Activated T-helper 17 cell treated with anti-CD3 and anti-CD28 coated beads, Interleukin-2, amount 50 U/mL, for 72 hours (primary cell): ENCODE data around the gene VCPKMT. TPM values are rescaled to one million over a fixed set of nuclear protein-coding genes. Genes with fewer than 3 reads are reported as not detected.
"Not testable (repeated sequence)": the region's sequence is repeated elsewhere in the genome, so short reads cannot be mapped to it uniquely, and the experiment has no call there.

Experiments
- ATAC-seq: fragments of 150-1000 bp; cut with Tn5 transposase; replicated peaks from 2 replicates; pipeline ENCODE4 v1.10.0; 2021; ENCODE audit warnings: mild to moderate bottlenecking, moderate library complexity
- H3K27ac Mint-ChIP-seq: one replicate; pipeline ENCODE4 v1.8.0; 2022; ENCODE audit warnings: mixed read lengths
- H3K27me3 Mint-ChIP-seq: one replicate; pipeline ENCODE4 v1.8.0; 2022; ENCODE audit warnings: mixed read lengths
- H3K36me3 Mint-ChIP-seq: one replicate; pipeline ENCODE4 v1.8.0; 2022; ENCODE audit warnings: low read depth, mild to moderate bottlenecking, mixed read lengths
- H3K4me1 Mint-ChIP-seq: one replicate; pipeline ENCODE4 v1.8.0; 2022; ENCODE audit warnings: mixed read lengths
- H3K4me3 Mint-ChIP-seq: one replicate; pipeline ENCODE4 v1.8.0; 2022; ENCODE audit warnings: mild to moderate bottlenecking, mixed read lengths
- H3K9me3 Mint-ChIP-seq: one replicate; pipeline ENCODE4 v1.8.0; 2022; ENCODE audit warnings: mixed read lengths
- total RNA-seq, 2 donors: library from RNA; stranded (reverse); gene quantifications; one replicate each; pipeline ENCODE4 v1.2.3, GENCODE V29; 2022

Gene VCPKMT
- total RNA-seq, 2 donors from 2014 or later: 8.2 to 11.4 TPM

- H3K27ac Mint-ChIP-seq: peak overlapping the region; percentile 87
Observed at GRCh38 chr14:50085570-50086320, 30.6 kb downstream of the VCPKMT start.

GRCh38 chr14:50084666-50085065 is 31.7 kb downstream of the VCPKMT start:
- no peaks in the 10 kb centered on the region for H3K27me3 Mint-ChIP-seq
- no peak for ATAC-seq
- H3K9me3 Mint-ChIP-seq: no peaks in the 10 kb centered on the region
- H3K4me1 Mint-ChIP-seq: peaks cover 46% of the 10 kb centered on the region
- peaks cover 57% of the 10 kb centered on the region for H3K36me3 Mint-ChIP-seq
- peak overlapping the region; percentile 87 for H3K27ac Mint-ChIP-seq
- H3K4me3 Mint-ChIP-seq: peak overlapping the region; percentile 94

More at GRCh38 chr14:50085570-50086320, 30.6 kb downstream of the VCPKMT start:
- no peaks in the 10 kb centered on the region for H3K27me3 Mint-ChIP-seq
- H3K9me3 Mint-ChIP-seq: no peaks in the 10 kb centered on the region
- peaks cover 49% of the 10 kb centered on the region for H3K4me1 Mint-ChIP-seq
- H3K4me3 Mint-ChIP-seq: peak overlapping the region; percentile 94
- peaks cover 56% of the 10 kb centered on the region for H3K36me3 Mint-ChIP-seq
- ATAC-seq: peak; percentile 53

- Mint-ChIP-seq H3K4me3 (peak overlapping the region; percentile 94), H3K36me3 (peaks cover 57% of the 10 kb centered on the region), H3K9me3 (no peaks in the 10 kb centered on the region), H3K4me1 (peaks cover 44% of the 10 kb centered on the region), H3K27me3 (no peaks in the 10 kb centered on the region), H3K27ac (peak overlapping the region; percentile 87)
- peak; percentile 71 for ATAC-seq
Observed at GRCh38 chr14:50083467-50084337, 32.7 kb downstream of the VCPKMT start.

GRCh38 chr14:50082784-50083466 is 33.4 kb downstream of the VCPKMT start:
- Mint-ChIP-seq H3K36me3 (peaks cover 52% of the 10 kb centered on the region), H3K27ac (peak overlapping the region; percentile 87), H3K4me3 (peak overlapping the region; percentile 94), H3K9me3 (no peaks in the 10 kb centered on the region), H3K4me1 (peaks cover 36% of the 10 kb centered on the region), H3K27me3 (no peaks in the 10 kb centered on the region)
- ATAC-seq: peak; percentile 72

- Mint-ChIP-seq H3K4me1 (peaks cover 30% of the 10 kb centered on the region), H3K27ac (peak overlapping the region; percentile 87), H3K4me3 (peak overlapping the region; percentile 94), H3K36me3 (peaks cover 46% of the 10 kb centered on the region), H3K9me3 (no peaks in the 10 kb centered on the region), H3K27me3 (no peaks in the 10 kb centered on the region)
- ATAC-seq: no peak
Observed at GRCh38 chr14:50082308-50082742, 34.0 kb downstream of the VCPKMT start.

GRCh38 chr14:50079103-50079502 is 37.3 kb downstream of the VCPKMT start:
- H3K27ac Mint-ChIP-seq, H3K9me3 Mint-ChIP-seq, ATAC-seq, H3K27me3 Mint-ChIP-seq: not testable (repeated sequence)
- Mint-ChIP-seq H3K36me3 (peaks cover 30% of the 10 kb centered on the region), H3K4me1 (peaks cover 16% of the 10 kb centered on the region), H3K4me3 (peak overlapping the region; percentile 58)

GRCh38 chr14:50073663-50074062 is 42.7 kb downstream of the VCPKMT start:
- peaks cover 21% of the 10 kb centered on the region for H3K4me1 Mint-ChIP-seq
- not testable (repeated sequence) for H3K4me3 Mint-ChIP-seq, ATAC-seq, H3K36me3 Mint-ChIP-seq, H3K27me3 Mint-ChIP-seq, H3K9me3 Mint-ChIP-seq, H3K27ac Mint-ChIP-seq

- H3K4me3 Mint-ChIP-seq: no peak overlapping the region
- no peaks in the 10 kb centered on the region for H3K9me3 Mint-ChIP-seq
- no peaks in the 10 kb centered on the region for H3K27me3 Mint-ChIP-seq
- H3K4me1 Mint-ChIP-seq: peaks cover 30% of the 10 kb centered on the region
- H3K36me3 Mint-ChIP-seq: peaks cover 9% of the 10 kb centered on the region
- ATAC-seq: no peak
- no peak overlapping the region for H3K27ac Mint-ChIP-seq
Observed at GRCh38 chr14:50072395-50072794, 44.0 kb downstream of the VCPKMT start.

GRCh38 chr14:50070840-50071548 is 45.4 kb downstream of the VCPKMT start:
- Mint-ChIP-seq H3K27me3 (no peaks in the 10 kb centered on the region), H3K4me1 (peaks cover 35% of the 10 kb centered on the region), H3K4me3 (no peak overlapping the region), H3K9me3 (no peaks in the 10 kb centered on the region), H3K36me3 (peaks cover 10% of the 10 kb centered on the region), H3K27ac (no peak overlapping the region)
- no peak for ATAC-seq

GRCh38 chr14:50070230-50070629 is 46.1 kb downstream of the VCPKMT start:
- peak; percentile 28 for ATAC-seq

GRCh38 chr14:50069325-50069724 is 47.0 kb downstream of the VCPKMT start:
- Mint-ChIP-seq H3K4me3 (no peak overlapping the region), H3K4me1 (peaks cover 43% of the 10 kb centered on the region)

More at GRCh38 chr14:50070230-50070629, 46.1 kb downstream of the VCPKMT start:
- peaks cover 40% of the 10 kb centered on the region for H3K4me1 Mint-ChIP-seq
- no peak overlapping the region for H3K27ac Mint-ChIP-seq
- no peaks in the 10 kb centered on the region for H3K27me3 Mint-ChIP-seq
- H3K9me3 Mint-ChIP-seq: no peaks in the 10 kb centered on the region
- no peak overlapping the region for H3K4me3 Mint-ChIP-seq
- peaks cover 10% of the 10 kb centered on the region for H3K36me3 Mint-ChIP-seq

GRCh38 chr14:50068496-50068895 is 47.9 kb downstream of the VCPKMT start:
- Mint-ChIP-seq H3K9me3 (no peaks in the 10 kb centered on the region), H3K4me3 (no peak overlapping the region), H3K4me1 (peaks cover 49% of the 10 kb centered on the region), H3K36me3 (peaks cover 10% of the 10 kb centered on the region), H3K27ac (no peak overlapping the region), H3K27me3 (no peaks in the 10 kb centered on the region)
- no peak for ATAC-seq

More at GRCh38 chr14:50069325-50069724, 47.0 kb downstream of the VCPKMT start:
- Mint-ChIP-seq H3K27me3 (no peaks in the 10 kb centered on the region), H3K9me3 (no peaks in the 10 kb centered on the region), H3K27ac (no peak overlapping the region), H3K36me3 (peaks cover 10% of the 10 kb centered on the region)
- no peak for ATAC-seq

- Mint-ChIP-seq H3K9me3 (no peaks in the 10 kb centered on the region), H3K27ac (peak overlapping the region; percentile 99), H3K27me3 (no peaks in the 10 kb centered on the region), H3K4me1 (peaks cover 53% of the 10 kb centered on the region), H3K4me3 (peak overlapping the region; percentile 93), H3K36me3 (peaks cover 15% of the 10 kb centered on the region)
- peak; percentile 40 for ATAC-seq
Observed at GRCh38 chr14:50067723-50068495, 48.5 kb downstream of the VCPKMT start.
